ENCODE results near the gene FGFBP2. TPM values are rescaled to one million over a fixed set of nuclear protein-coding genes. Genes with fewer than 3 reads are reported as not detected.

FGFBP2 gene
- total RNA-seq, 3 donors from 2014 or later (not counting 1 experiment from before 2014, with no cell fraction given), result 644 to 736 (median 713) TPM

DNA sequence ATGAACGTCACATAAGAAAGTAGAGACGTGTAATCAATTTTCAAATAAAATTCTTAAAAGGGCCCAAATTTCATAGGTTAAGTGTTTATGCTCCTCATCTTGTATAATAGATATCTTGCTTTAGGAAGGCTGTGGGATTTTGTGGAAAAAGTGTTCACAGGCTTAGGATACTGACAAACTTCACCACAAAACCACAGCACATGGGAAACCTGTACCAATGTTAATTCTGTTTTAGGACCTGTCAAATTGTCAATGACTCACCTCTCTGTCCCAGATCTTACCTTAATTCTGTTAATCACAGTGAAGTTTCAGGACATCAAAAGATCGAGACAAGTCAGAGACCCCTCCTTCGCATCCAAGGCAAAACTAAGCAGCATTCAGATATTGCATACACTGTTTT lies 48.7 kb downstream of the FGFBP2 start:
- H3K4me1 Mint-ChIP-seq, result peaks cover 27 to 44% of the 10 kb centered on the region in 2 donors
- WGBS (ENCODE audit: insufficient coverage), result 79% methylated on average over 4 of the region's 4 CpGs

DNA sequence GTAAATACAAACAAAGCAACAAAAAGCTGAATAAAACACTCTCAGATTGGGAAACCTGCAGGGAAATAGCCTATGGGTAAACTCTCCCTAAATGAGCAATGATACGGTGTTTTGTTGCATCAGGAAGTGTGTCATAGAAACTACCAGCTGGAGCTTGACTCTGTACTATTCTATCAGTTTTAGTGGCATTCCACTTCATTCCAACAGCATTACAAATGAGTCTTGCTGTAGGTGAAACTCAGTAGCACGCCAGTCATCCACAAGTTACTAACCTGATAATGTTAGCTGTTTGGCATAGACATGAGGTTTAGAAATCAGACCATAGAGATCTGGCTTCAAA lies 49.4 kb downstream of the FGFBP2 start:
- Mint-ChIP-seq H3K27ac (no peak overlapping the region), H3K4me1 (peaks cover 27 to 44% of the 10 kb centered on the region in 2 donors), H3K9me3 (no peaks in the 10 kb centered on the region), H3K4me3 (no peak overlapping the region), H3K36me3 (no peaks in the 10 kb centered on the region), H3K27me3 (ENCODE audit: low read depth in 2 of 2) (peaks cover 3 to 8% of the 10 kb centered on the region in 2 donors)
- intact Hi-C loops (cut with micrococcal nuclease), result no loop called here
- Histone ChIP-seq H3K36me3 (ENCODE audit: control insufficient read depth, insufficient read depth, low read length) (no peaks in the 10 kb centered on the region), H3K27me3 (ENCODE audit: control insufficient read depth, insufficient read depth, low read length) (no peaks in the 10 kb centered on the region), H3K4me1 (ENCODE audit: control insufficient read depth, insufficient read depth, low read length) (peaks cover 10% of the 10 kb centered on the region), H3K27ac (ENCODE audit: low read length) (no peak overlapping the region), H3K4me3 (ENCODE audit: low read length) (no peak overlapping the region), H3K9me3 (ENCODE audit: control insufficient read depth, insufficient read depth, low read length) (no peaks in the 10 kb centered on the region)
- WGBS (ENCODE audit: insufficient coverage), result 62% methylated on average over 2 of the region's 2 CpGs
- TF ChIP-seq, protein P1, sequence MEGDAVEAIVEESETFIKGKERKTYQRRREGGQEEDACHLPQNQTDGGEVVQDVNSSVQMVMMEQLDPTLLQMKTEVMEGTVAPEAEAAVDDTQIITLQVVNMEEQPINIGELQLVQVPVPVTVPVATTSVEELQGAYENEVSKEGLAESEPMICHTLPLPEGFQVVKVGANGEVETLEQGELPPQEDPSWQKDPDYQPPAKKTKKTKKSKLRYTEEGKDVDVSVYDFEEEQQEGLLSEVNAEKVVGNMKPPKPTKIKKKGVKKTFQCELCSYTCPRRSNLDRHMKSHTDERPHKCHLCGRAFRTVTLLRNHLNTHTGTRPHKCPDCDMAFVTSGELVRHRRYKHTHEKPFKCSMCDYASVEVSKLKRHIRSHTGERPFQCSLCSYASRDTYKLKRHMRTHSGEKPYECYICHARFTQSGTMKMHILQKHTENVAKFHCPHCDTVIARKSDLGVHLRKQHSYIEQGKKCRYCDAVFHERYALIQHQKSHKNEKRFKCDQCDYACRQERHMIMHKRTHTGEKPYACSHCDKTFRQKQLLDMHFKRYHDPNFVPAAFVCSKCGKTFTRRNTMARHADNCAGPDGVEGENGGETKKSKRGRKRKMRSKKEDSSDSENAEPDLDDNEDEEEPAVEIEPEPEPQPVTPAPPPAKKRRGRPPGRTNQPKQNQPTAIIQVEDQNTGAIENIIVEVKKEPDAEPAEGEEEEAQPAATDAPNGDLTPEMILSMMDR (IDR thresholded peaks at IDR 0.05), result no peak
- ATAC-seq (no peak), DNase-seq (no peak)

More for the DNA sequence above, 48.7 kb downstream of the FGFBP2 start:
- Mint-ChIP-seq H3K36me3 (no peaks in the 10 kb centered on the region), H3K27me3 (ENCODE audit: low read depth in 2 of 2) (peaks cover 8 to 13% of the 10 kb centered on the region in 2 donors), H3K9me3 (no peaks in the 10 kb centered on the region), H3K4me3 (no peak overlapping the region), H3K27ac (no peak overlapping the region)
- no peak overlapping the region for H3K4me3 ChIP-seq (ENCODE audit: low read length)
- H3K4me1 ChIP-seq (ENCODE audit: control insufficient read depth, insufficient read depth, low read length), result peaks cover 10% of the 10 kb centered on the region
- ATAC-seq, result no peak
- DNase-seq, result no peak
- H3K9me3 ChIP-seq (ENCODE audit: control insufficient read depth, insufficient read depth, low read length), result no peaks in the 10 kb centered on the region
- no peak overlapping the region for H3K27ac ChIP-seq (ENCODE audit: low read length)
- intact Hi-C loops (cut with micrococcal nuclease), result no loop called here
- no peaks in the 10 kb centered on the region for H3K36me3 ChIP-seq (ENCODE audit: control insufficient read depth, insufficient read depth, low read length)
- TF ChIP-seq, protein P1 (IDR thresholded peaks at IDR 0.05), result no peak
- no peaks in the 10 kb centered on the region for H3K27me3 ChIP-seq (ENCODE audit: control insufficient read depth, insufficient read depth, low read length)

- no peaks in the 10 kb centered on the region for H3K36me3 ChIP-seq (ENCODE audit: control insufficient read depth, insufficient read depth, low read length)
- intact Hi-C loops (cut with micrococcal nuclease), result no loop called here
- ATAC-seq (no peak), DNase-seq (no peak)
- TF ChIP-seq, protein P1 (IDR thresholded peaks at IDR 0.05), result no peak
- peaks cover 0 to 4% of the 10 kb centered on the region in 2 donors for H3K27me3 Mint-ChIP-seq (ENCODE audit: low read depth in 2 of 2)
- H3K36me3 Mint-ChIP-seq, result no peaks in the 10 kb centered on the region
- H3K27ac ChIP-seq (ENCODE audit: low read length), result no peak overlapping the region
- H3K4me3 Mint-ChIP-seq, result no peak overlapping the region
- no peaks in the 10 kb centered on the region for H3K9me3 Mint-ChIP-seq
- WGBS (ENCODE audit: insufficient coverage), result 92% methylated on average over 7 of the region's 8 CpGs
- H3K4me3 ChIP-seq (ENCODE audit: low read length), result no peak overlapping the region
- no peaks in the 10 kb centered on the region for H3K27me3 ChIP-seq (ENCODE audit: control insufficient read depth, insufficient read depth, low read length)
- peaks cover 10% of the 10 kb centered on the region for H3K4me1 ChIP-seq (ENCODE audit: control insufficient read depth, insufficient read depth, low read length)
- no peak overlapping the region for H3K27ac Mint-ChIP-seq
- no peaks in the 10 kb centered on the region for H3K9me3 ChIP-seq (ENCODE audit: control insufficient read depth, insufficient read depth, low read length)
- H3K4me1 Mint-ChIP-seq, result peaks cover 27 to 44% of the 10 kb centered on the region in 2 donors
These were observed 49.9 kb downstream of the FGFBP2 start for GRCh38 chr4:15912961-15913630.

- no peaks in the 10 kb centered on the region for H3K36me3 ChIP-seq (ENCODE audit: control insufficient read depth, insufficient read depth, low read length)
- Mint-ChIP-seq H3K36me3 (no peaks in the 10 kb centered on the region), H3K4me1 (peaks cover 27 to 44% of the 10 kb centered on the region in 2 donors), H3K27ac (peak overlapping the region in 1 of 2 donors; percentile 68), H3K9me3 (no peaks in the 10 kb centered on the region), H3K4me3 (peak overlapping the region; percentile 33), H3K27me3 (ENCODE audit: low read depth in 2 of 2) (peaks cover 0 to 4% of the 10 kb centered on the region in 2 donors)
- DNase-seq, result no peak
- H3K4me1 ChIP-seq (ENCODE audit: control insufficient read depth, insufficient read depth, low read length), result peaks cover 10% of the 10 kb centered on the region
- no peaks in the 10 kb centered on the region for H3K27me3 ChIP-seq (ENCODE audit: control insufficient read depth, insufficient read depth, low read length)
- ATAC-seq, result peak; percentile 53 to 81 (median 67)
- intact Hi-C loops (cut with micrococcal nuclease), result no loop called here
- H3K27ac ChIP-seq (ENCODE audit: low read length), result no peak overlapping the region
- no peaks in the 10 kb centered on the region for H3K9me3 ChIP-seq (ENCODE audit: control insufficient read depth, insufficient read depth, low read length)
- TF ChIP-seq, protein P1 (IDR thresholded peaks at IDR 0.05), result no peak
- no peak overlapping the region for H3K4me3 ChIP-seq (ENCODE audit: low read length)
- WGBS (ENCODE audit: insufficient coverage), result 32% methylated on average over 6 of the region's 7 CpGs
These were observed 50.7 kb downstream of the FGFBP2 start for GRCh38 chr4:15912236-15912635.
